Choroid plexus epithelial cell (primary cell): Measurements from ENCODE around the gene VCPKMT.
A peak's percentile ranks its signal among the peaks of the same experiment; 100 is the strongest.

Experiments
- DNase-seq: peaks from one replicate; pipeline ENCODE4 v3.0.0-alpha.2; 2010; ENCODE audit warnings: low read depth
- H3K4me3 ChIP-seq: 2 replicates; pipeline ENCODE4 v1.5.1; 2011; ENCODE audit warnings: low read depth, mild to moderate bottlenecking, control low read depth, low read length, moderate library complexity
- TF ChIP-seq, protein P1 (sequence below): conservative IDR thresholded peaks from 2 replicates; pipeline ENCODE4 v1.5.1; 2011; ENCODE audit warnings: low read depth, mild to moderate bottlenecking, control low read depth, inconsistent platforms, low read length, moderate library complexity

Gene VCPKMT

DNA sequence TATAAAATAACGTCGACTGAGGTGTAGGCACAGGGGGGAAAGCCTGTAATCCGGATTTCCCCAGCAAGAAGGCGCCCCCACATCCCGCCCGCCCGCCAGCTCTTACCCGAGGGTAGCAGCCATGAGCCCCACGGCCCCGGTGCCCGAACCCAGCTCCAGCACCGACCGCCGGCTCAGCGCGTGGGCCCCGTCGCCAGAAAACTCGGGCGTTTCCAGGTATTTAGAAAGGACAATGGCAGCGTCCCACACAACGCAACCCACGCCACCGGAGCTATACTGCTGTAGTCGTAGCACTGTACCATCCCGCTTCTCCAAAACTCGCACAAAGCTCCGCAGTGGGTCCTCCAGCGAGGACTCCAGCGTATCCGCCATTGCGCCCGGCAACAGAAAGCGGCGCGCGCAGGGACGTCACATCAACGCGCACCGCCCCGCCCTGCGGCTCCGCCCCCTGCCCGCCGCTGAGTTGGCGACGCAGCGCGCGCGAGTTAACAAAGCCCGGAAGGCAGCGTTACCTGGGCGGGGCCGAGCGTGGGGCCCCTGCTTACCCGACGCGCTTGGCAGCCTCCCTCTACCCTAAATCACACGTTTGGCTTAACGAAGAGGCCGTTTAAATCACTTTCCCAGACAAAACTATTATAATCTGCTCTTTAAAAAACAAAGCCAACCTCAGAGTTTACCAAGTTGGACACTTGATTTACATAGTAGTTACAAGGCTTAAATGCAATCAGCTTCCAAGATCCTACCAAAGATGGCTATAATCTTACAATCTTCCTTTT lies at the start of gene VCPKMT:
TSS of gene VCPKMT (minus strand) at position 392 of the 776 bp plus-strand sequence. CDS start at position 372, 20 bp downstream.
- peak within 1 kb of the TSS; percentile 87 for H3K4me3 ChIP-seq
- DNase-seq = peak; percentile 92
- TF ChIP-seq, protein P1, sequence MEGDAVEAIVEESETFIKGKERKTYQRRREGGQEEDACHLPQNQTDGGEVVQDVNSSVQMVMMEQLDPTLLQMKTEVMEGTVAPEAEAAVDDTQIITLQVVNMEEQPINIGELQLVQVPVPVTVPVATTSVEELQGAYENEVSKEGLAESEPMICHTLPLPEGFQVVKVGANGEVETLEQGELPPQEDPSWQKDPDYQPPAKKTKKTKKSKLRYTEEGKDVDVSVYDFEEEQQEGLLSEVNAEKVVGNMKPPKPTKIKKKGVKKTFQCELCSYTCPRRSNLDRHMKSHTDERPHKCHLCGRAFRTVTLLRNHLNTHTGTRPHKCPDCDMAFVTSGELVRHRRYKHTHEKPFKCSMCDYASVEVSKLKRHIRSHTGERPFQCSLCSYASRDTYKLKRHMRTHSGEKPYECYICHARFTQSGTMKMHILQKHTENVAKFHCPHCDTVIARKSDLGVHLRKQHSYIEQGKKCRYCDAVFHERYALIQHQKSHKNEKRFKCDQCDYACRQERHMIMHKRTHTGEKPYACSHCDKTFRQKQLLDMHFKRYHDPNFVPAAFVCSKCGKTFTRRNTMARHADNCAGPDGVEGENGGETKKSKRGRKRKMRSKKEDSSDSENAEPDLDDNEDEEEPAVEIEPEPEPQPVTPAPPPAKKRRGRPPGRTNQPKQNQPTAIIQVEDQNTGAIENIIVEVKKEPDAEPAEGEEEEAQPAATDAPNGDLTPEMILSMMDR = no peak

DNA sequence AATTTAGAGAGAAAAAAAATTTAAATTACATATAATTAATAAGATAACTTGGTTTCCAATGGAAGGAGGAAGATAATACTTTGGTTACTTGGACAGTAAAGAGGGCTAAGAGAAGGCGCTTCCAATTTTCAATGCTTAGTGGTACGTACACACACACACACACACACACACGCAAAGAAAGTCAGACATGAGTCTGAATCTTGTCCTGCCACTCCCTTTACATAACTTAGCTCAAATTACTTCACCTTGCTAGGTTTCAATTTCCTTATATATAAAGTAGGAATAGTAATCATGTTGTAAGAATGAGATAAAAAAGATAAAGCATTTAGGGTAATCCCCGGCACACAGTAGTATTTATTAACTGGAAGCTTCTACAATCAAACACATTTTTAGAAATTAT lies 39.7 kb upstream of the VCPKMT start:
- no peak overlapping the region for H3K4me3 ChIP-seq
- TF ChIP-seq, protein P1 = no peak
- DNase-seq = no peak

DNA sequence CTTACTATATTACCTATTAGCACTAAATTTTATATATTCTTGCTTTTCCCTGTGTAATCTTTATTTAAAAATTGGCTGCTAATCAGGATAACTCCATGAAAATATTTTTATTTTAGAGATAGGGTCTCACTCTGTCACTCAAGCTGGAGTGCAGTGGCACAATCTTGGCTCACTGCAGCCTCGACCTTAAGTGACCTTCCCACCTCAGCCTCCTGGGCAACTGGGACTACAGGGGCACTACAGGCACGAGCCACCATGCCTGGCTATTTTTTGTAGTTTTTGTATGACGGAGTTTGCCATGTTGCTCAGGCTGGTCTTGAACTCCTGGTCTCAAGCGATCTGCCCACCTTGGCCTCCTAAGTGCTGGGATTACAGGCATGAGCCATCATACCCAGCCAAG lies 32.4 kb upstream of the VCPKMT start:
- no peak overlapping the region for H3K4me3 ChIP-seq
- TF ChIP-seq, protein P1 = no peak
- DNase-seq = no peak

DNA sequence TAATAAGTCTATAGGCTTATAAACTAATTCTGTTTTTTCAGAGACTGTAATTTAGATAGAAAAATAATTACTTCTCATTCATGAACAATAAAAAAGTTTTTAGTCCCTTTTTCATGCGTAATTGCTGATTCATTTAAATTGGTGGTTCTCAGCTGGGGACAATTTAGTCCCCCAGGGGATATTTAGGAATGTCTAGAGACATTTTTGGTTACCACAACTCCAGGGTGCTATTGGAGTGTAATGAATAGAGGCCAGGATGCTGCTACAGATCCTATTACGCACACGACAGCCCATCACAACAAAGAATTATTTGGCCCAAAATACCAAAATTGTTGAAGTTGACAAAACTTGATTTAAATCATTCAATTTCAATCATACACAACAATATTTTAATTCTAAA lies 22.8 kb upstream of the VCPKMT start:
- peak; percentile 58 for DNase-seq
- TF ChIP-seq, protein P1 = no peak
- no peak overlapping the region for H3K4me3 ChIP-seq

DNA sequence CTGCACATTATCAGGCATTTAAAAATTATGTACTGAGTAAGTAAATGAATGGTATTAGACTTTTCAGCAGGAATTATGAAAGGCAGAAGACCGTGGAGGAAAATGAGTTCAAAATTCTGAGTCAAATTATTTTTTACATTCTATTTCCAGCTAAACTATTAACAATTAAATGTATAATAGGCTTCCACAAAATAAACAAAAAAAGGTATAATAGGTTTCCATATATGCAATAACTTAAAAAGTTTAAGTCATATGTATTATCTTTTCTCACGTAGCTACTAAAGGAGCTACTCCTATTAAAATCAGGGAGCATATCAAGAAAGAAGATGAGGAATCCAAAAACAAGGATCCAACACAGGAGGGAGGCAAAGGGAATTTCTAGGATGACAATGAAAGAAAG lies 11.4 kb upstream of the VCPKMT start:
- H3K4me3 ChIP-seq = no peak overlapping the region
- DNase-seq = no peak

DNA sequence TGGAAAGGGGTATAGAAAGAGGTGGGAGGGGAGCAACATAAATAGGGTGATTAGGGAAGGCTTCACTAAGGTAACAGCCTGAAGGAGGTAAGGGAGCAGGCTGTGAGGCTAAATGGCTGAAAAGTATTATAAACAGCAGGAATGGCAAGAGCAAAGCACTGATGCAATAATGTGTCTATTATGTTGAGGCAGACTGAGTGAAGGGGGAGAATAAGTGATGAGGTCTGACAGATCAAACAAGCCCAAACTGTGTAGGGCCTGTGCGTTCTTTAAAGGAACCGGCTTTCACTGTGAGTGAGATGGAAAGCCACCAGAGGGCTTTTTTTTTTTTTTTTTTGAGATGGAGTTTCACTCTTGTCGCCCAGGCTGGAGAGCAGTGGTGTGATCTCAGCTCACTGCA lies 6.7 kb upstream of the VCPKMT start:
- H3K4me3 ChIP-seq = no peak overlapping the region
- TF ChIP-seq, protein P1 = no peak
- no peak for DNase-seq

More for the DNA sequence above, 11.4 kb upstream of the VCPKMT start:
- TF ChIP-seq, protein P1 = no peak

DNA sequence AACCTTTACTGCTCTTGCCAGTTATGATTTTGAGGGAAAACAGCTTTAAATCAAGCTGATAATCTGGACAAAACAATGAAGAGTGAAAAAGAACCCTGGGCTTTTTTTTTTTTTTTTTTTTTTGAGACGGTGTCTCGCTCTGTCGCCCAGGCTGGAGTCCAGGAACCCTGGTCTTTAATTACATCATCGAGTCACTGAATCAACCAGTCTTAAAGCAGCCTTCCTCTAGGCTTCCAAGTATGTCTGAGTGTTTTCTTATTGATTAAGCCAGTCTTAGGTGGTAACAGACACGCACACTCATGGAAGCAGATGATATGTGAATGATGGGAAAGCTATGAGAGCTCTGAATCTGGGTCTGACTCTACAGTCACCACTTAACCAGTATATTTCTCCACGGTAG lies 5.9 kb upstream of the VCPKMT start:
- no peak for DNase-seq
- H3K4me3 ChIP-seq = no peak overlapping the region
- TF ChIP-seq, protein P1 = no peak
